Lung (tissue), 12 donors: ENCODE measurements around the gene MCRIP2. TPM values are rescaled to one million over a fixed set of nuclear protein-coding genes. Genes with fewer than 3 reads are reported as not detected.

Source experiments
- ATAC-seq: fragments of 200-7000 bp; cut with Tn5 transposase; one replicate; pipeline ENCODE4 v1.9.1; 2020; ENCODE audit warnings: moderate number of reproducible peaks; ENCODE audit not compliant: insufficient read depth, low FRiP score
- DNase-seq, 3 donors: peaks; one replicate each; pipeline ENCODE4 v3.0.0-alpha.2; 2013 to 2017
- H3K27ac ChIP-seq, 2 donors: one replicate each; pipeline ENCODE4 v1.5.1; 2013; ENCODE audit warnings: mild to moderate bottlenecking in 2 of 2, moderate library complexity in 2 of 2, control low read depth in 1 of 2, inconsistent platforms in 1 of 2, low read depth in 1 of 2, low read length in 1 of 2
- H3K27me3 ChIP-seq, 3 donors: one replicate each; pipeline ENCODE4 v1.5.1; 2013; ENCODE audit warnings: low read length in 2 of 3; ENCODE audit not compliant: control insufficient read depth in 3 of 3, insufficient read depth in 3 of 3
- H3K36me3 ChIP-seq, 4 donors: one replicate each; pipeline ENCODE4 v1.5.1; 2013; ENCODE audit warnings: low read length in 4 of 4, mild to moderate bottlenecking in 1 of 4, moderate library complexity in 1 of 4; ENCODE audit not compliant: control insufficient read depth in 4 of 4, insufficient read depth in 4 of 4
- H3K4me1 ChIP-seq, 5 donors: one replicate each; pipeline ENCODE4 v1.5.1; 2013; ENCODE audit warnings: low read length in 5 of 5, mild to moderate bottlenecking in 2 of 5, moderate library complexity in 1 of 5; ENCODE audit not compliant: control insufficient read depth in 5 of 5, insufficient read depth in 5 of 5
- H3K4me3 ChIP-seq: one replicate; pipeline ENCODE4 v1.5.1; 2013; ENCODE audit warnings: mild to moderate bottlenecking, control low read depth, moderate library complexity
- H3K9ac ChIP-seq, 2 donors: one replicate each; pipeline ENCODE4 v1.5.1; 2013; ENCODE audit warnings: low read length in 2 of 2, control low read depth in 1 of 2; ENCODE audit not compliant: insufficient read depth in 1 of 2
- H3K9me3 ChIP-seq, 4 donors: one replicate each; pipeline ENCODE4 v1.5.1; 2013; ENCODE audit warnings: low read length in 3 of 4, mild to moderate bottlenecking in 1 of 4, moderate library complexity in 1 of 4; ENCODE audit not compliant: control insufficient read depth in 4 of 4, insufficient read depth in 3 of 4
- WGBS, 2 donors: extraction: QIAGEN DNeasy Blood & Tissue Kit; methylation state at CpG; one replicate each; pipeline ENCODE4 v1.1.7; 2013; 5-methylcytosine and 5-hydroxymethylcytosine counted together
- polyA plus RNA-seq, 2 donors: library from polyadenylated mRNA; stranded (reverse); fragments of 200-250 nt; gene quantifications; one replicate each; pipeline ENCODE4 v1.2.1, GENCODE V29; 2013
- total RNA-seq, 2 donors: library from RNA; depleted of rRNA in 1 of 2; stranded (reverse); fragments of >200 nt in 1 of 2; gene quantifications; one replicate each; pipeline ENCODE4 v1.2.1, GENCODE V29; 2014 to 2021
- TF ChIP-seq, protein P1 (sequence below): IDR thresholded peaks from 2 replicates; pipeline ENCODE4 v1.5.1; 2012; ENCODE audit warnings: mild to moderate bottlenecking; ENCODE audit errors: control extremely low read depth, extremely low read depth
- donor health status: control.
- donor health status: control.
- donor health status: Bipolar disorder and iron deficiency.
- donor health status: healthy.
- donor health status: DM: yes; HTN: yes; CAD: no.

MCRIP2 gene
- total and polyA plus RNA-seq, 4 donors: 9.1 to 109 (median 53.3) TPM

DNA sequence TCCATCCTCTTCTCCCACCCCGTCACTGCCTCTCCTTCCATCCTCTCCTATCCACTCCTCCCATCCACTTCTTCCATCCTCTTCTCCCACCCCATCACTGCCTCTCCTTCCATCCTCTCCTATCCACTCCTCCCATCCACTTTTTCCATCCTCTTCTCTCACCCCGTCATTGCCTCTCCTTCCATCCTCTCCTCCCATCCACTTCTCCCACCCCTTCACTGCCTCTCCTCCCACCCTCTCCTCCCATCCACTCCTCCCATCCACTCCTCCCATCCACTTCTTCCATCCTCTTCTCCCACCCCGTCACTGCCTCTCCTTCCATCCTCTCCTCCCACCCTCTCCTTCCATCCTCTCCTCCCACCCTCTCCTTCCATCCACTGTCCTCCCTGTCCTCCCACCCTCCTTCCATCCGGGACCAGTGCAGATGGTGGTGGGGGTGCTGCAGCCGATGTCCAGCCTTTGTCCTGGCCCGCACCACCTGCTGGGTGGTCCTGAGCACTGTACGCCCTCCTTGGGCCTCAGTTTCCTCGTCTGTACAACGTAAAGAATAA lies 9.7 kb upstream of the MCRIP2 start:
- no peak overlapping the region for H3K27ac ChIP-seq
- H3K9me3 ChIP-seq: no peaks in the 10 kb centered on the region
- peaks cover 0 to 34% (median 14%) of the 10 kb centered on the region in 5 donors for H3K4me1 ChIP-seq
- no peak overlapping the region for H3K4me3 ChIP-seq
- no peak overlapping the region for H3K9ac ChIP-seq
- DNase-seq (no peak), ATAC-seq (no peak)
- H3K27me3 ChIP-seq: no peaks in the 10 kb centered on the region
- peaks cover 0 to 41% (median 2%) of the 10 kb centered on the region in 4 donors for H3K36me3 ChIP-seq
- WGBS, 2 donors: 64 to 83% methylated on average over 9 of the region's 9 CpGs
- TF ChIP-seq, protein P1, sequence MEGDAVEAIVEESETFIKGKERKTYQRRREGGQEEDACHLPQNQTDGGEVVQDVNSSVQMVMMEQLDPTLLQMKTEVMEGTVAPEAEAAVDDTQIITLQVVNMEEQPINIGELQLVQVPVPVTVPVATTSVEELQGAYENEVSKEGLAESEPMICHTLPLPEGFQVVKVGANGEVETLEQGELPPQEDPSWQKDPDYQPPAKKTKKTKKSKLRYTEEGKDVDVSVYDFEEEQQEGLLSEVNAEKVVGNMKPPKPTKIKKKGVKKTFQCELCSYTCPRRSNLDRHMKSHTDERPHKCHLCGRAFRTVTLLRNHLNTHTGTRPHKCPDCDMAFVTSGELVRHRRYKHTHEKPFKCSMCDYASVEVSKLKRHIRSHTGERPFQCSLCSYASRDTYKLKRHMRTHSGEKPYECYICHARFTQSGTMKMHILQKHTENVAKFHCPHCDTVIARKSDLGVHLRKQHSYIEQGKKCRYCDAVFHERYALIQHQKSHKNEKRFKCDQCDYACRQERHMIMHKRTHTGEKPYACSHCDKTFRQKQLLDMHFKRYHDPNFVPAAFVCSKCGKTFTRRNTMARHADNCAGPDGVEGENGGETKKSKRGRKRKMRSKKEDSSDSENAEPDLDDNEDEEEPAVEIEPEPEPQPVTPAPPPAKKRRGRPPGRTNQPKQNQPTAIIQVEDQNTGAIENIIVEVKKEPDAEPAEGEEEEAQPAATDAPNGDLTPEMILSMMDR: no peak

DNA sequence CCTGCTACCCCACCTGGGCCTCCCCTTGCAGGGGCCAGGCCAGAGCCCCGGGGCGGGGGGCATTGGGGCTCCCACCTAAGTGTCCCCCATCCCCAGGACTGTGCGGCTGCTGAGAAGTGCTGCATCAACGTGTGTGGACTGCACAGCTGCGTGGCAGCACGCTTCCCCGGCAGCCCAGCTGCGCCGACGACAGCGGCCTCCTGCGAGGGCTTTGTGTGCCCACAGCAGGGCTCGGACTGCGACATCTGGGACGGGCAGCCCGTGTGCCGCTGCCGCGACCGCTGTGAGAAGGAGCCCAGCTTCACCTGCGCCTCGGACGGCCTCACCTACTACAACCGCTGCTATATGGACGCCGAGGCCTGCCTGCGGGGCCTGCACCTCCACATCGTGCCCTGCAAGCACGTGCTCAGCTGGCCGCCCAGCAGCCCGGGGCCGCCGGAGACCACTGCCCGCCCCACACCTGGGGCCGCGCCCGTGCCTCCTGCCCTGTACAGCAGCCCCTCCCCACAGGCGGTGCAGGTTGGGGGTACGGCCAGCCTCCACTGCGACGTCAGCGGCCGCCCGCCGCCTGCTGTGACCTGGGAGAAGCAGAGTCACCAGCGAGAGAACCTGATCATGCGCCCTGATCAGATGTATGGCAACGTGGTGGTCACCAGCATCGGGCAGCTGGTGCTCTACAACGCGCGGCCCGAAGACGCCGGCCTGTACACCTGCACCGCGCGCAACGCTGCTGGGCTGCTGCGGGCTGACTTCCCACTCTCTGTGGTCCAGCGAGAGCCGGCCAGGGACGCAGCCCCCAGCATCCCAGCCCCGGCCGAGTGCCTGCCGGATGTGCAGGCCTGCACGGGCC lies 8.9 kb upstream of the MCRIP2 start:
- DNase-seq (no peak), ATAC-seq (no peak)
- Histone ChIP-seq H3K9me3 (no peaks in the 10 kb centered on the region), H3K27ac (no peak overlapping the region), H3K9ac (no peak overlapping the region), H3K4me3 (no peak overlapping the region), H3K36me3 (peaks cover 0 to 32% (median 0%) of the 10 kb centered on the region in 4 donors), H3K27me3 (no peaks in the 10 kb centered on the region), H3K4me1 (peaks cover 0 to 40% (median 19%) of the 10 kb centered on the region in 5 donors)
- TF ChIP-seq, protein P1: no peak
- 95 to 96% methylated on average over 67 of the region's 67 CpGs for WGBS, 2 donors

DNA sequence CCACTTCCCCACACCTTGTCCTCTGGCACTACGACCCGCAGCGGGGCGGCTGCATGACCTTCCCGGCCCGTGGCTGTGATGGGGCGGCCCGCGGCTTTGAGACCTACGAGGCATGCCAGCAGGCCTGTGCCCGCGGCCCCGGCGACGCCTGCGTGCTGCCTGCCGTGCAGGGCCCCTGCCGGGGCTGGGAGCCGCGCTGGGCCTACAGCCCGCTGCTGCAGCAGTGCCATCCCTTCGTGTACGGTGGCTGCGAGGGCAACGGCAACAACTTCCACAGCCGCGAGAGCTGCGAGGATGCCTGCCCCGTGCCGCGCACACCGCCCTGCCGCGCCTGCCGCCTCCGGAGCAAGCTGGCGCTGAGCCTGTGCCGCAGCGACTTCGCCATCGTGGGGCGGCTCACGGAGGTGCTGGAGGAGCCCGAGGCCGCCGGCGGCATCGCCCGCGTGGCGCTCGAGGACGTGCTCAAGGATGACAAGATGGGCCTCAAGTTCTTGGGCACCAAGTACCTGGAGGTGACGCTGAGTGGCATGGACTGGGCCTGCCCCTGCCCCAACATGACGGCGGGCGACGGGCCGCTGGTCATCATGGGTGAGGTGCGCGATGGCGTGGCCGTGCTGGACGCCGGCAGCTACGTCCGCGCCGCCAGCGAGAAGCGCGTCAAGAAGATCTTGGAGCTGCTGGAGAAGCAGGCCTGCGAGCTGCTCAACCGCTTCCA lies 8.1 kb upstream of the MCRIP2 start:
- Histone ChIP-seq H3K27ac (no peak overlapping the region), H3K36me3 (peaks cover 0 to 25% (median 0%) of the 10 kb centered on the region in 4 donors), H3K4me1 (peaks cover 0 to 43% (median 22%) of the 10 kb centered on the region in 5 donors), H3K9ac (no peak overlapping the region), H3K9me3 (no peaks in the 10 kb centered on the region), H3K27me3 (no peaks in the 10 kb centered on the region), H3K4me3 (no peak overlapping the region)
- DNase-seq (no peak), ATAC-seq (no peak)
- 97% methylated on average over 66 to 74 of the region's 74 CpGs for WGBS, 2 donors
- TF ChIP-seq, protein P1: no peak
